ENCODE measurements around the gene JOSD1.

JOSD1 gene

DNA sequence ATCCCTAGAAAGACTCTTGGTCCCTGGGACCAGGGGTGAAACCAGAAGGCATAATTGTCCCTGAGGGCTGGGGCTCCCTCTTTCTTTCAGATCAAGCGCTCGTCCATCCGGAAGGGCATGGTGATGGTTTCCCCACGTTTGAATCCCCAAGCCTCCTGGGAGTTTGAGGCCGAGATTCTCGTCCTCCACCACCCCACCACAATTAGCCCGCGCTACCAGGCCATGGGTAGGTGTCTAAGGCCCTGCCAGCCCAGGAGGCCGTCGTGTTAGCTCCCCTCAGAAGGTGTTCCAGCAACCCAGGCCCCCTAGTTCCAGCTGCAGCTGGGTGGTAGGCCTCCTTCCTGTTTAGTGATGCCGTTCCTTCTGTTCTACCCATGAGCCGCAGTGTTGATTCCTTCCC is 26.4 kb upstream of the JOSD1 start:
- Mint-ChIP-seq H3K4me3 (no peak overlapping the region), H3K27ac (no peak overlapping the region), H3K27me3 (no peaks in the 10 kb centered on the region), H3K4me1 (peaks cover 2% of the 10 kb centered on the region), H3K9me3 (no peaks in the 10 kb centered on the region), H3K36me3 (ENCODE audit: low read depth) (peaks cover 61% of the 10 kb centered on the region)
- ATAC-seq = no peak
- DNase-seq = no peak

DNA sequence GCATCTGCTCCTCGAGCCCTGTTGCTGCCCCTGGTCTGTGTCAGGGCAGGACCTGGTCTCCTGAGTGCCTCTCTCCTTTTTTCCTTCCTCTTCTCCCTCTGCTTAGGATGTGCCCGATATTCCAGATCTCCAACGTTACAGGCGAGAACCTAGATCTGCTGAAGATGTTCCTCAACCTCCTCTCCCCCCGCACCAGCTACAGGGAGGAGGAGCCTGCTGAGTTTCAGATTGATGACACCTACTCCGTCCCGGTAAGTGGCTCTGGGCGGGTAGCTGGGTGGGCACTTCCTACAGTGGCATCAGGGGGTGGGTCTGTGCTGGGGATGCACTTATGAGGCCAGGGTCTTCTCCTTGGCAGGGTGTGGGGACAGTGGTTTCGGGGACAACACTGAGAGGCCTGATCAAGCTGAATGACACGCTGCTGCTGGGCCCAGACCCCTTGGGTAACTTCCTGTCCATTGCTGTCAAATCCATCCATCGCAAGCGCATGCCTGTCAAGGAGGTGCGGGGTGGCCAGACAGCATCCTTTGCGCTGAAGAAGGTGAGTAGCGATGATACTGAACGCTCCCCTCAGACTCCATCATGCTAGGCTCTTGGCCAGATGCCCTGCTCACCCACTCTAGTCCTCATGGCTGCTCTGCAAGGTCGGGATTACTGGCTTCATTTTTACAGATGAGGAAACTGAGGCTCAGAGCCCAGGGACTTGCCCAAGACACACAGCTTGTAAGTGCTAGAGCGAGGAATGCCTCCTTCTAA is 25.3 kb upstream of the JOSD1 start:
- ATAC-seq (no peak), DNase-seq (no peak)
- peaks cover 2% of the 10 kb centered on the region for H3K4me1 Mint-ChIP-seq
- no peaks in the 10 kb centered on the region for H3K9me3 Mint-ChIP-seq
- no peak overlapping the region for H3K27ac Mint-ChIP-seq
- peaks cover 65% of the 10 kb centered on the region for H3K36me3 Mint-ChIP-seq (ENCODE audit: low read depth)
- no peak overlapping the region for H3K4me3 Mint-ChIP-seq
- H3K27me3 Mint-ChIP-seq = no peaks in the 10 kb centered on the region

DNA sequence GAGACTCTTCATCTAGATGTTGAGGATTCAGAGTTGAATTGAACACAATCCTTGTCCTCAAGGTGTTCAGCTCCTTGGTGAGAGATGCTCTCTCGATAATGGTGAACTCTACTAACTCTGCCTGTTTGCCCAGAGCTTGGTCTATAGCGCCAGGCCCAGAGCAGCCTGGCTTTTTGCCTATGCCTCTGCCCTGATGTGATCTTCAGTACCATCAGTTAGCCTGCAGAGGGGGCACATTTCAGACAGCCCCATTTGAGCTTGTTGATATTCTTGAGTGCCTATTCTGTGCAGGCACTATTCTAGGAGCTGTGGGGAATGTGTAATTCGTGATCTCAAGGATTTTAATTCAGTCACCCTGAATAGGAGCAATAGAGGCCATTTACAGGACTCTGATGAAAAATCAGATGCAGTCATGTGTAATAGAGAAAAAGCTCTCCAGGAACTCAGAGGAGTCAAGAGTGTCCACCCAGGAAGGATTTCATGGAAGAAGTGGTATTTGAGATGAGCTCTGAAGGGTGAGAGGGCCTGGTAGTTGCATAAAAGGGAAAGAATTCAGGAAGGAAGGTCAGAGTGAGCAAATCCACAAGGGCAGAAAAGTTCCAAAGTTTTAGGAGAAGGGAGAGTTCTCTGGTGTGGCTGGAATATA is 24.3 kb upstream of the JOSD1 start:
- no peaks in the 10 kb centered on the region for H3K27me3 Mint-ChIP-seq
- peaks cover 59% of the 10 kb centered on the region for H3K36me3 Mint-ChIP-seq (ENCODE audit: low read depth)
- ATAC-seq (peak; percentile 49), DNase-seq (no peak)
- no peak overlapping the region for H3K4me3 Mint-ChIP-seq
- H3K4me1 Mint-ChIP-seq = no peaks in the 10 kb centered on the region
- no peak overlapping the region for H3K27ac Mint-ChIP-seq
- no peaks in the 10 kb centered on the region for H3K9me3 Mint-ChIP-seq

DNA sequence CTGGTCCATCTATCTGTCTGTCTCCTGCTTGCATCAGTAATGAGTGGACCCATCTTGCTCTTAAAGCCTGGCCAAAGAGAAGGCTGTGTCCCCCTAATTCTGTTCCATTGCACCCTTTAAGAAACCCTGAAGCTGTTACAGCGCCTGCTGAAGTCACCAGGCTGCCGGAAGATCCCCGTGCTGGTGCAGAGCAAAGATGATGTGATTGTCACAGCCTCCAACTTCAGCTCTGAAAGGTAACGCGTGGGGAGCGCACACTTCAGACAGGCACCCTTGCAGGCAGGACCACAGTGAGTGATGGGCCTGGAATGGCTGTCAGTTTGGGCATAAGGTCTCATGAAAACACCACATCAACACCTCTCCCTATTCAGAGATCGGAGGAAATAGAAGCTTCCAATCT is 23.4 kb upstream of the JOSD1 start:
- no peaks in the 10 kb centered on the region for H3K27me3 Mint-ChIP-seq
- H3K9me3 Mint-ChIP-seq = no peaks in the 10 kb centered on the region
- no peaks in the 10 kb centered on the region for H3K4me1 Mint-ChIP-seq
- no peak for DNase-seq
- H3K4me3 Mint-ChIP-seq = no peak overlapping the region
- peaks cover 59% of the 10 kb centered on the region for H3K36me3 Mint-ChIP-seq (ENCODE audit: low read depth)
- no peak for ATAC-seq
- H3K27ac Mint-ChIP-seq = no peak overlapping the region

DNA sequence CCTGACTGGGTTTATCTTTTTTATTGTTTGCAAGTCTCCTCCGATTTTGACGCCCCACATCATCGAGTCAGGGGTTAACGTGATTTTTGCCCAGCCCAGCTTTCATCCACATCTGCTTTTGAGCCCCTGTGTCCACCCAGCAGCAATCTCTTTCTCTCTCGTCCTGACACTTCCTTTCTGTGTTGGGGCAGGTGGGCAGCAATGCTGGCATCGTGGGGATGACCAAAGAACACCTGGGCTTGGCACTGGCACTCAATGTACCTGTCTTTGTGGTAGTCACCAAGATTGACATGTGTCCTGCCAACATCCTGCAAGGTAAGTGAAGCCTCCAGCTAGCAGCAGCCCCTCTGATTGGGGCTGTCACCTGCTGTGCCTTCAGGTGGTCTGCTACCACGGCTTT is 20.8 kb upstream of the JOSD1 start:
- DNase-seq (no peak), ATAC-seq (no peak)
- Mint-ChIP-seq H3K36me3 (ENCODE audit: low read depth) (peaks cover 61% of the 10 kb centered on the region), H3K4me1 (peaks cover 7% of the 10 kb centered on the region), H3K9me3 (no peaks in the 10 kb centered on the region), H3K27ac (no peak overlapping the region), H3K4me3 (no peak overlapping the region), H3K27me3 (no peaks in the 10 kb centered on the region)

DNA sequence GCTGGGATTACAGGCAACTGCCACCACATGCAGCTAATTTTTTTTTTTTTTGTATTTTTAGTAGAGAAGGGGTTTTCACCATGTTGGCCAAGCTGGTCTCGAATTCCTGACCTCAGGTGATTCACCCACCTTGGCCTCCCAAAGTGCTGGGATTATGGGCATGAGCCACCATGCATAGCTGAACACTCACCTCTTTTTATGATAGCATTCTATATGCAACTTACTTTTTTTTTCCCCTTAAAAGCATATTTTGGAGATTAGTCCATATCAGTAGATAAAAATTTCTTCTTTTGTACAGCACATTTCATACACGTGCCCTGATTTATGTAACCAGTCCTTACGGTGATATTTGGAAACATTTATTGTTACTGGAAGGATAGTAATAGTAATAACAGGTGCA is 19.6 kb upstream of the JOSD1 start:
- Mint-ChIP-seq H3K9me3 (no peaks in the 10 kb centered on the region), H3K27ac (no peak overlapping the region), H3K36me3 (ENCODE audit: low read depth) (peaks cover 52% of the 10 kb centered on the region), H3K4me3 (no peak overlapping the region), H3K4me1 (peaks cover 7% of the 10 kb centered on the region), H3K27me3 (no peaks in the 10 kb centered on the region)
- DNase-seq = no peak
- no peak for ATAC-seq

DNA sequence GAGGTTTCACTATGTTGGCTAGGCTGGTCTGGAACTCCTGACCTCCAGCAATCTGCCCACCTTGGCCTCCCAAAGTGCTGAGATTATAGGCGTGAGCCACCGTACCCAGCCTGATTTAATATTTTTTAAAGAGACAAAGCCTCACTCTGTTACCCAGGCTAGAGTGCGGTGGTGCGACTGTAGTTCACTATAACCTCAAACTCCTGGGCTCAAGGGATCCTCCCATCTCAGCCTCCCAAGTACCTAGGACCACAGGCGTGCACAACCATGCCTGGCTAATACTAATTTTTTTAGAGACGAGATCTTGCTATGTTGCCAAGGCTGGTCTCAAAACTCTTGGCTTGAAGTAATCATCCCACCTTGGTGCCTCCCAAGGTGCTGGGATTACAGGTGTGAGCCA is 18.5 kb upstream of the JOSD1 start:
- Mint-ChIP-seq H3K4me1 (peaks cover 11% of the 10 kb centered on the region), H3K4me3 (no peak overlapping the region), H3K27me3 (no peaks in the 10 kb centered on the region), H3K9me3 (no peaks in the 10 kb centered on the region), H3K27ac (no peak overlapping the region), H3K36me3 (ENCODE audit: low read depth) (peaks cover 45% of the 10 kb centered on the region)
- DNase-seq (no peak), ATAC-seq (no peak)

DNA sequence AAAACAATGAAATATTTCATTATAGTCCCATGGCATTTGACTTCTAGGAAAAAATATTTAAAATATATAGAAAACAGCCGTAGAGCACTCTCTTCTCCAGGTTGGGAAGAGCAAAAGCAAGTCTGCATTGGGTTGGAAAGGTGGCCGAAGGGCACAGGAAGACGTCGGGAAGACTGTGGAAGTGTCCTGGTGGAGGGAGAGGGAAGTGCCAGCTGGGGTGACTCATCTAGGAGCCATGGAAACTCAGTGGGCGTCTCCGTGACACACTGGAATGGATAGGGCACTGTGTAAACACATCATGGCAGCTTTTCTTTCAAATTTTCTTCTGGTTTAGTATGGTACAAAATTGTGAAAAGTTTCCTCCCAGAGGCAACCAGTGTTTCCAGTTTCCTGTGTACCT is 17.7 kb upstream of the JOSD1 start:
- no peak for ATAC-seq
- peak overlapping the region; percentile 71 for H3K27ac Mint-ChIP-seq

DNA sequence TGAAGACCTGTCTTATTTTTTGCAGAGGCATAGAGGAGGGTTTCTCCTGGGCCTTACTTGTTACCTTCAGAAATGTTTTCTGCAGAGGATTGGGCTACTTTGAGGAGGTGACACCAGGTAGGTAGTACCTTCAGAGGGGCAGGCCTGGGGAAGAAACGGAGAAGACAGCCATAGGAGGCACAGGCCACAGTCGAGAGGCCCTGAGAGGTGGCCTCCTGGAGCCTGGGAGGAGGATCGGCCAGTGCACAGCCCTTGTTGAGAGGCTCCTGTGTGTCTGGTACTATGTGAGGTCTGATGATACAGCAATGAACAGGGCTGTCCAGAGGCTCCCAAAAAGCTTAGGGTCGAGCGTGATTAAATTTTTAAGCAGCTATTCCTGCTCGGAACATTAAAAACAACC is 16.5 kb upstream of the JOSD1 start:
- Mint-ChIP-seq H3K9me3 (no peaks in the 10 kb centered on the region), H3K27ac (no peak overlapping the region), H3K4me3 (no peak overlapping the region), H3K27me3 (no peaks in the 10 kb centered on the region), H3K36me3 (ENCODE audit: low read depth) (peaks cover 33% of the 10 kb centered on the region), H3K4me1 (peaks cover 27% of the 10 kb centered on the region)
- DNase-seq (no peak), ATAC-seq (no peak)

More for the DNA sequence above, 17.7 kb upstream of the JOSD1 start:
- no peak overlapping the region for H3K4me3 Mint-ChIP-seq
- no peaks in the 10 kb centered on the region for H3K27me3 Mint-ChIP-seq
- H3K4me1 Mint-ChIP-seq = peaks cover 16% of the 10 kb centered on the region
- no peak for DNase-seq
- peaks cover 39% of the 10 kb centered on the region for H3K36me3 Mint-ChIP-seq (ENCODE audit: low read depth)
- H3K9me3 Mint-ChIP-seq = no peaks in the 10 kb centered on the region

DNA sequence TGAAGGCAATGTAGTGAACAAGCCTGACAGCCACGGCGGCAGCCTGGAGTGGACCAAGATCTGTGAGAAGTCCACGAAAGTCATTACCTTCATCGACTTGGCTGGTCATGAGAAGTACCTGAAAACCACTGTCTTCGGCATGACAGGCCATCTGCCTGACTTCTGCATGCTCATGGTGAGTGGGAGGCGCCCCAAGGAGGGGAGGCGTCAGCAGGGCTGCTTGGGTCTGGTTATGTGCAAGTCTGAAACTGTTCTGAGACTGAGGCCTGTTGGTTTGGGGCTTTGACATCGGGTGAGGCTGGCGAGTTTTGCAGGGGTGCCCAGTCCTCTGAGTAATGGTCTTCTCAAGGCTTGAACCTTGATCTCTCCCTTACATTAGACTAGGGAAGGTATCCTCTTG is 16.1 kb upstream of the JOSD1 start:
- H3K4me3 Mint-ChIP-seq = no peak overlapping the region
- H3K9me3 Mint-ChIP-seq = no peaks in the 10 kb centered on the region
- peaks cover 29% of the 10 kb centered on the region for H3K4me1 Mint-ChIP-seq
- H3K27ac Mint-ChIP-seq = no peak overlapping the region
- peaks cover 32% of the 10 kb centered on the region for H3K36me3 Mint-ChIP-seq (ENCODE audit: low read depth)
- no peak for DNase-seq
- no peak for ATAC-seq
- no peaks in the 10 kb centered on the region for H3K27me3 Mint-ChIP-seq

DNA sequence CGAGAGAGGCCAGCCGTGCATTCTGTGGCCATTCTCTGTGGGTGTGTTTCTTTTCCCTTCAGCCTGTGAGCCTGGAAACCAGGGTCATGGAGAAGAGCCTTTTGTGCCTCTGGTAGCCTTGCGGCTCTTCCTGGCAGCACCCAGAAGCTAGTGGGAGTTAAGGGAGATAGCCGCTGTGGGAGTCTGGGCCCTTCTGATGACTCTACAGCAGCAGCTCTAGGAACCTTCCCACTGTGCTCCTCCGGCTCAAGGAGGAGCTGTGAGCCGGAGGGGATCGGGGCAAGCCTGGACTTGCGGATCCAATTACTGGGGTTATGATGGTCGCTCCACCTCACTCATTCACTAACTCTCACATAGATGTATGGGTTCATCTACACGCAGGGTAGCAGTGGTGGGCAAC is 15.5 kb upstream of the JOSD1 start:
- H3K36me3 Mint-ChIP-seq (ENCODE audit: low read depth) = peaks cover 29% of the 10 kb centered on the region

DNA sequence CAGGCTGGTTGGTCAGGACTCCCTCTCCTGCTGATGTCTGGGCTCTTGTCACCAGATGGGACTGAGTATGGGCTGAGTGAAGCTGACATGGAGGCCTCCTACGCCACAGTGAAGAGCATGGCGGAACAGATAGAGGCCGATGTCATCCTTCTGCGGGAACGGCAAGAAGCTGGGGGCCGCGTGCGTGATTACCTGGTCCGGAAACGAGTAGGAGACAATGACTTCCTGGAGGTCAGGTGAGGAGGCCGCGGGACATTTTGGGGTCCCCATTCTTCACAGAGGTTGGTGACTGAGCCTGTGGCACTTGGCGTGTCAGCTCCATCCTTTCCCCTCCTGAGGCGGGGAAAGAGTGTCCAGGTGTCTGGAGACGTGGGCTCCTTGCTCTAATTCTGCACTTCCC is 15.1 kb upstream of the JOSD1 start:
- no peak for ATAC-seq
- no peak for DNase-seq
- Mint-ChIP-seq H3K27ac (no peak overlapping the region), H3K9me3 (no peaks in the 10 kb centered on the region), H3K4me3 (no peak overlapping the region), H3K27me3 (no peaks in the 10 kb centered on the region), H3K36me3 (ENCODE audit: low read depth) (peaks cover 33% of the 10 kb centered on the region), H3K4me1 (peaks cover 34% of the 10 kb centered on the region)

More for the DNA sequence above, 15.5 kb upstream of the JOSD1 start:
- peaks cover 30% of the 10 kb centered on the region for H3K4me1 Mint-ChIP-seq
- H3K4me3 Mint-ChIP-seq = no peak overlapping the region
- no peaks in the 10 kb centered on the region for H3K9me3 Mint-ChIP-seq
- no peak overlapping the region for H3K27ac Mint-ChIP-seq
- ATAC-seq (no peak), DNase-seq (no peak)
- no peaks in the 10 kb centered on the region for H3K27me3 Mint-ChIP-seq

DNA sequence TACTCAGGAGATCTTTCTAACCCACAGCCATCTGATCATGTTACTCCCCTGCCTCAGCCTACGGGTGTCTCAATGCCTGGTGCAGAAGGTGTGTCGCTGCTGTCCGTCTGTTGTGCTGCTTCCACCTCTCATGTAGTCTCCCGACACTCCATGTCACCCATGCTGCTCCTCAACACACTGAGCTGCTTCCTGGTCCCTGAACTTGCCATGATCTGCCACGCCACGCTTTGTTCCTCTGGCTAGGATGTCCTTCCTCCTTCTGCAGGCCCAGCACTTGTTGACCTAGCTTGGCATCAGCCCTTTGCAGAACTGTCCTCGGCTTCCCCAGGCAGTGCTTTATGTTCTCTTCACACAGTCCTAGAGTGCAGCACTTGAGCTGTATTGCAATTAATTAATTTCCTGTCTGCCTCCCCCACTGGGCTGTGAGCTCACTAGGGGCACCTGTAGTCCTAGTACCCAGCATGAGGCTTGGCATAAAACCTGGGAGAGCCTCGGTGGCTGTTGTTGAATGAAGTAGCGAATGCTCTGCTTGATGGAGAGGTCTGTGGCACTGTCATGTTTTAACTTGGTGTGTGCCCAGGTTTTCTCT is 14.5 kb upstream of the JOSD1 start:
- no peak for DNase-seq
- H3K27me3 Mint-ChIP-seq = no peaks in the 10 kb centered on the region
- peaks cover 38% of the 10 kb centered on the region for H3K36me3 Mint-ChIP-seq (ENCODE audit: low read depth)
- H3K4me1 Mint-ChIP-seq = peaks cover 40% of the 10 kb centered on the region
- H3K4me3 Mint-ChIP-seq = no peak overlapping the region
- peak; percentile 14 for ATAC-seq
- H3K9me3 Mint-ChIP-seq = no peaks in the 10 kb centered on the region
- H3K27ac Mint-ChIP-seq = peak overlapping the region; percentile 52

DNA sequence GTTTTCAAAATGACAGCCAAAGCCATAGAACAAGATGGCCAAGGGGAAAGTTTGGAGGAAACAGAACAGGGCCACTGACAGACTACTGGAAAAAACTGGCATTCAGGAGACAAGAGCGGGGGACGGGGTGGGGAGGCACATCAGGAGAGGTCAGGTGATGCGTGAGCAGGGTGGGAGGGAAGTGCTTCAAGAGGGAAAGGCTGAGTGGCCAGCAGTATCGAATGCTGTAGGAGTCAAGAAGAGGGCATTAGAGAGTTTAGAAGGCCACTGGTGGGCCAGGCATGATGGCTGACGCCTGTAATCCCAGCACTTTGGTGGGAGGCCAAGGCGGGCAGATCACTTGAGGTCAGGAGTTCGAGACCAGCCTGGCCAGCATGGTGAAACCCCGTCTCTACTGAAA is 13.2 kb upstream of the JOSD1 start:
- ATAC-seq = peak; percentile 34
- H3K36me3 Mint-ChIP-seq (ENCODE audit: low read depth) = peaks cover 48% of the 10 kb centered on the region

DNA sequence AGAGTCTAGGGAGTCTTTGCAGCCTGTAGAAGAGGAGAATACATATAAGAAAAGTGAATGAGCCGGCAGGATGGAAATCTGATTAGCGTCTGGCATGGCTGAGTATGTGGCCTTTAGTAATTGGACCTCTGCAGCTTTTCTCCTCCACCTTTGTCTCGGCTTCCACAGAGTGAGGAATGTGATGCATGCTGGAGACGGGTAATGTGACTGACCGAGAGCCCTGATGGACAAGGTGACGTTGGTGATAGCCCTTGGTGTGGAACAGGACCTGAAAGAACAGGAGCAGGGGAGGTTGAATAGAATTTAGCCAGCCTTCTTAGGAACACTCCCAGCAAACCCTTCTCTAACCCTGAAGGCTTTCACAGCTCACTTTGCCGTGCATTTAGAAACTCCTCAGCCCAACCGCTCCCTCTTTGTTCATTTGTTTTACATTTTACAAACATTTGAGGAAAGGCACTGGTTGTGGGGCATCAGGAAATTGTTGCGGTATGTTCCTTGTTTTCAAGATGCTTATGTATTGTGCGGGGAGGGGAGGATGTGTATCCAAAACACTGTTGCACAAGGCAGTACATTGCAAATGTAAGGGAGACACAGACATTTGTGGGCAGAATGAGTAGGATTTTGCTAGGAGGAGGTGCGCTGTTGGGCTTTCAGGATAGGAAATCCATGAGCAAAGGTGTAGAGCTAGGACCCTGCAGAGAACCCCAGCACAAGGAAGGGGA is 11.9 kb upstream of the JOSD1 start:
- H3K36me3 Mint-ChIP-seq (ENCODE audit: low read depth) = peaks cover 51% of the 10 kb centered on the region
- H3K9me3 Mint-ChIP-seq = no peaks in the 10 kb centered on the region
- peaks cover 54% of the 10 kb centered on the region for H3K4me1 Mint-ChIP-seq
- H3K27ac Mint-ChIP-seq = peak overlapping the region; percentile 25
- no peaks in the 10 kb centered on the region for H3K27me3 Mint-ChIP-seq
- DNase-seq (no peak), ATAC-seq (no peak)
- no peak overlapping the region for H3K4me3 Mint-ChIP-seq

More for the DNA sequence above, 13.2 kb upstream of the JOSD1 start:
- DNase-seq = no peak
- no peak overlapping the region for H3K4me3 Mint-ChIP-seq
- no peaks in the 10 kb centered on the region for H3K9me3 Mint-ChIP-seq
- H3K27ac Mint-ChIP-seq = peak overlapping the region; percentile 67
- H3K4me1 Mint-ChIP-seq = peaks cover 50% of the 10 kb centered on the region
- H3K27me3 Mint-ChIP-seq = no peaks in the 10 kb centered on the region

Data from activated naive CD8-positive, alpha-beta T cell treated with anti-CD3 and anti-CD28 coated beads, Interleukin-2, amount 50 U/mL, for 24 hours (primary cell).